AG10803 (cell line): ENCODE data around the gene NAP1L2.
"Not testable (repeated sequence)": the region's sequence is repeated elsewhere in the genome, so short reads cannot be mapped to it uniquely, and the experiment has no call there.

Experiments
- DNase-seq: peaks from one replicate; pipeline ENCODE4 v3.0.0; 2010; ENCODE audit warnings: low read depth
- H3K4me3 ChIP-seq: 2 replicates; pipeline ENCODE4 v1.5.1; 2011; ENCODE audit warnings: mild to moderate bottlenecking, low read length, control low read depth
- CTCF ChIP-seq: conservative IDR thresholded peaks from 2 replicates; pipeline ENCODE4 v1.5.1; 2011; ENCODE audit warnings: mild to moderate bottlenecking, low read length, control low read depth, inconsistent platforms

The NAP1L2 gene

GRCh38 chrX:73206366-73206765 is 8.3 kb downstream of the NAP1L2 start:
- TF ChIP-seq CTCF, result no peak
- no peak overlapping the region for H3K4me3 ChIP-seq
- no peak for DNase-seq

GRCh38 chrX:73182502-73183114 is 32.0 kb downstream of the NAP1L2 start:
- no peak for DNase-seq
- TF ChIP-seq CTCF, result no peak
- H3K4me3 ChIP-seq, result no peak overlapping the region

- not testable (repeated sequence) for H3K4me3 ChIP-seq, DNase-seq
Observed at GRCh38 chrX:73168945-73169344, 45.7 kb downstream of the NAP1L2 start.
